KMS-11 (cell line): ENCODE measurements around the gene RPS14.

Experiments
- H2AFZ ChIP-seq: fragments of 200-600 bp; sonication (generic); 2 replicates; pipeline ENCODE4 v1.6.1; 2016; ENCODE audit warnings: antibody characterized with exemption, mixed run types, low read depth
- H3K27ac ChIP-seq: fragments of 200-600 bp; sonication (generic); 2 replicates; pipeline ENCODE4 v1.6.1; 2016; ENCODE audit warnings: mild to moderate bottlenecking, mixed run types
- H3K27me3 ChIP-seq: fragments of 200-600 bp; sonication (generic); 2 replicates; pipeline ENCODE4 v1.6.1; 2017; ENCODE audit warnings: mild to moderate bottlenecking, low read depth, mixed run types, moderate library complexity; ENCODE audit not compliant: insufficient read depth
- H3K36me3 ChIP-seq: fragments of 200-600 bp; sonication (generic); 2 replicates; pipeline ENCODE4 v1.6.1; 2017; ENCODE audit warnings: mild to moderate bottlenecking, mixed run types; ENCODE audit not compliant: insufficient read depth
- H3K4me1 ChIP-seq: fragments of 200-600 bp; sonication (generic); 2 replicates; pipeline ENCODE4 v1.6.1; 2016; ENCODE audit warnings: mild to moderate bottlenecking, low read depth, mixed run types; ENCODE audit not compliant: poor library complexity, severe bottlenecking
- H3K4me2 ChIP-seq: fragments of 200-600 bp; sonication (generic); 2 replicates; pipeline ENCODE4 v1.7.0; 2016; ENCODE audit warnings: mild to moderate bottlenecking, mixed run types
- H3K4me3 ChIP-seq: fragments of 200-600 bp; sonication (generic); IDR thresholded peaks from 2 replicates; pipeline ENCODE4 v1.6.1; 2017; ENCODE audit warnings: low read depth, low read length, mixed read lengths; ENCODE audit not compliant: insufficient read depth
- H3K79me2 ChIP-seq: fragments of 200-600 bp; sonication (generic); 2 replicates; pipeline ENCODE4 v1.6.1; 2016; ENCODE audit warnings: low read depth, mixed run types; ENCODE audit not compliant: insufficient read depth
- H3K9ac ChIP-seq: fragments of 200-600 bp; sonication (generic); 2 replicates; pipeline ENCODE4 v1.6.1; 2016; ENCODE audit warnings: mild to moderate bottlenecking, mixed run types
- H4K20me1 ChIP-seq: fragments of 200-600 bp; sonication (generic); 2 replicates; pipeline ENCODE4 v1.6.1; 2016; ENCODE audit warnings: mild to moderate bottlenecking, mixed run types; ENCODE audit not compliant: insufficient read depth
- CTCF ChIP-seq: fragments of 200-600 bp; sonication (generic); conservative IDR thresholded peaks from 2 replicates; pipeline ENCODE4 v1.6.1; 2017; ENCODE audit warnings: low read depth, mild to moderate bottlenecking, antibody characterized with exemption, low read length, moderate library complexity, mixed read lengths

Gene RPS14

GRCh38 chr5:150452914-150453313, 3.4 kb upstream of the RPS14 start:
- Histone ChIP-seq H4K20me1 (no peaks in the 10 kb centered on the region), H3K4me3 (no peak overlapping the region), H3K79me2 (peaks cover 17% of the 10 kb centered on the region), H3K4me1 (peaks cover 4% of the 10 kb centered on the region), H3K27me3 (no peaks in the 10 kb centered on the region), H3K36me3 (peaks cover 2% of the 10 kb centered on the region; the same call in 1 of the 2 replicates), H3K4me2 (no peak overlapping the region), H2AFZ (no peak overlapping the region), H3K27ac (no peak overlapping the region), H3K9ac (no peak overlapping the region)
- no peak for TF ChIP-seq CTCF

GRCh38 chr5:150451594-150451993, 2.1 kb upstream of the RPS14 start:
- peaks cover 16% of the 10 kb centered on the region; the same call in 1 of the 2 replicates for H3K36me3 ChIP-seq
- no peak overlapping the region for H3K27ac ChIP-seq
- H3K4me2 ChIP-seq: no peak overlapping the region
- H3K4me3 ChIP-seq: no peak overlapping the region
- no peaks in the 10 kb centered on the region for H3K27me3 ChIP-seq
- peaks cover 30% of the 10 kb centered on the region for H3K79me2 ChIP-seq
- no peaks in the 10 kb centered on the region for H4K20me1 ChIP-seq
- TF ChIP-seq CTCF: no peak
- peaks cover 17% of the 10 kb centered on the region for H3K4me1 ChIP-seq
- no peak overlapping the region for H2AFZ ChIP-seq
- no peak overlapping the region for H3K9ac ChIP-seq

GRCh38 chr5:150448952-150449516, 505 bp downstream of the RPS14 start:
- Histone ChIP-seq H3K36me3 (peaks cover 23% of the 10 kb centered on the region; the same call in 1 of the 2 replicates), H3K27ac (peak overlapping the region; percentile 73), H3K4me3 (no peak overlapping the region), H3K9ac (peak overlapping the region; percentile 95), H3K79me2 (peaks cover 34% of the 10 kb centered on the region), H2AFZ (no peak overlapping the region), H3K4me1 (peaks cover 17% of the 10 kb centered on the region), H3K4me2 (peak overlapping the region; percentile 97), H3K27me3 (no peaks in the 10 kb centered on the region), H4K20me1 (no peaks in the 10 kb centered on the region)
- no peak for TF ChIP-seq CTCF

- no peak for TF ChIP-seq CTCF
- H3K4me1 ChIP-seq: peaks cover 17% of the 10 kb centered on the region
- no peaks in the 10 kb centered on the region for H4K20me1 ChIP-seq
- H3K9ac ChIP-seq: peak overlapping the region; percentile 95
- no peaks in the 10 kb centered on the region for H3K27me3 ChIP-seq
- H3K27ac ChIP-seq: peak overlapping the region; percentile 73; the same call in 1 of the 2 replicates
- H2AFZ ChIP-seq: no peak overlapping the region
- no peak overlapping the region for H3K4me3 ChIP-seq
- H3K4me2 ChIP-seq: peak overlapping the region; percentile 97
- peaks cover 34% of the 10 kb centered on the region for H3K79me2 ChIP-seq
- peaks cover 23% of the 10 kb centered on the region; the same call in 1 of the 2 replicates for H3K36me3 ChIP-seq
Measured at GRCh38 chr5:150448334-150448733, 1.2 kb downstream of the RPS14 start.
